ENCODE results near the gene SHLD1.

SHLD1 gene

GRCh38 chr20:5729348-5729747 lies 20.9 kb upstream of the SHLD1 start:
- Histone ChIP-seq H3K23ac (ENCODE audit: low read length in 2 of 2) (no peak overlapping the region), H3K4ac (ENCODE audit: low read depth in 1 of 2, low read length in 2 of 2) (no peak overlapping the region), H3K4me3 (ENCODE audit: insufficient read depth in 1 of 2, low read depth in 1 of 2, low read length in 2 of 2) (no peak overlapping the region), H4K91ac (ENCODE audit: low read length) (no peak overlapping the region), H2BK12ac (ENCODE audit: low read length in 2 of 2) (no peak overlapping the region), H4K8ac (ENCODE audit: low read length) (no peak overlapping the region), H2BK5ac (ENCODE audit: low read depth, low read length, poor library complexity, severe bottlenecking) (no peak overlapping the region), H2BK15ac (ENCODE audit: low read depth, poor library complexity, severe bottlenecking) (no peak overlapping the region), H2BK120ac (ENCODE audit: low read depth, low read length) (no peak overlapping the region), H3K9ac (ENCODE audit: low read length) (no peak overlapping the region), H3K79me1 (replicated peaks; ENCODE audit: low read length, poor library complexity, severe bottlenecking) (no peaks in the 10 kb centered on the region), H3K9me3 (ENCODE audit: control insufficient read depth, low read length) (peaks cover 5% of the 10 kb centered on the region), H3K27ac (ENCODE audit: low read length, poor library complexity, severe bottlenecking) (no peak overlapping the region), H3K36me3 (ENCODE audit: control insufficient read depth in 1 of 2, insufficient read depth in 2 of 2, low read depth in 1 of 2, low read length in 2 of 2) (no peaks in the 10 kb centered on the region), H3K4me2 (ENCODE audit: low read length, poor library complexity, severe bottlenecking) (no peak overlapping the region), H2AK5ac (ENCODE audit: low read length, severe bottlenecking) (no peak overlapping the region), H3K4me1 (ENCODE audit: control insufficient read depth, insufficient read depth, low read depth, low read length) (no peaks in the 10 kb centered on the region), H3K18ac (ENCODE audit: low read depth in 1 of 2, low read length in 2 of 2) (no peak overlapping the region), H2AFZ (ENCODE audit: low read depth, low read length) (no peak overlapping the region), H3K14ac (ENCODE audit: low read length in 2 of 2) (no peak overlapping the region), H3K27me3 (ENCODE audit: control insufficient read depth in 1 of 2, insufficient read depth in 1 of 2, low read length in 2 of 2) (peaks cover 0 to 9% of the 10 kb centered on the region in 2 experiments)
- peak; percentile 80 for DNase-seq
- WGBS: 7% methylated on average over 1 of the region's 2 CpGs

DNA sequence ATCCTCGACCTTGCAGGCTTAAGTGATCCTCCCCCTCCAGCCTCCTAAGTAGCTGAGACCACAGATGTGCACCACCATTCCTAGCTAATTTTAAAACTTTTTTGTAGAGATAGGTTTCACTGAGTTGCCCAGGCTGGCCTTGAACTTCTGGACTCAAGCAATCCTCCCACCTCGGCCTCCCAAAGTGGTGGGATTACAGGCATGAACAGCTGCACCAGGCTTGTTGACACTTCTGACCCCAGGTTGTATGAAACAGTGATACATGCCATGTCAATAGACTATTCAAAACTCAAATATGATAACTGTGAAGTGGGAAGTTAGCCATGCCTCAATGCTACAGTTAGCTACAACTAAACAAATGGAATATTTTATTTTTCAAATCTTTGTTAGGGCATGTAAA lies 20.1 kb upstream of the SHLD1 start:
- Histone ChIP-seq H2AFZ (ENCODE audit: low read depth, low read length) (no peak overlapping the region), H3K9ac (ENCODE audit: low read length) (no peak overlapping the region), H3K27ac (ENCODE audit: low read length, poor library complexity, severe bottlenecking) (no peak overlapping the region), H3K4ac (ENCODE audit: low read depth in 1 of 2, low read length in 2 of 2) (no peak overlapping the region), H3K9me3 (ENCODE audit: control insufficient read depth, low read length) (peaks cover 5% of the 10 kb centered on the region), H2BK120ac (ENCODE audit: low read depth, low read length) (no peak overlapping the region), H3K23ac (ENCODE audit: low read length in 2 of 2) (no peak overlapping the region), H2BK5ac (ENCODE audit: low read depth, low read length, poor library complexity, severe bottlenecking) (no peak overlapping the region), H3K18ac (ENCODE audit: low read depth in 1 of 2, low read length in 2 of 2) (no peak overlapping the region), H2AK5ac (ENCODE audit: low read length, severe bottlenecking) (no peak overlapping the region), H3K4me1 (ENCODE audit: control insufficient read depth, insufficient read depth, low read depth, low read length) (no peaks in the 10 kb centered on the region), H3K4me2 (ENCODE audit: low read length, poor library complexity, severe bottlenecking) (no peak overlapping the region), H3K79me1 (replicated peaks; ENCODE audit: low read length, poor library complexity, severe bottlenecking) (no peaks in the 10 kb centered on the region), H3K4me3 (ENCODE audit: insufficient read depth in 1 of 2, low read depth in 1 of 2, low read length in 2 of 2) (no peak overlapping the region), H4K91ac (ENCODE audit: low read length) (peak overlapping the region; percentile 4), H2BK15ac (ENCODE audit: low read depth, poor library complexity, severe bottlenecking) (peak overlapping the region; percentile 2), H4K8ac (ENCODE audit: low read length) (no peak overlapping the region), H3K36me3 (ENCODE audit: control insufficient read depth in 1 of 2, insufficient read depth in 2 of 2, low read depth in 1 of 2, low read length in 2 of 2) (no peaks in the 10 kb centered on the region), H2BK12ac (ENCODE audit: low read length in 2 of 2) (no peak overlapping the region), H3K27me3 (ENCODE audit: control insufficient read depth in 1 of 2, insufficient read depth in 1 of 2, low read length in 2 of 2) (peaks cover 0 to 9% of the 10 kb centered on the region in 2 experiments), H3K14ac (ENCODE audit: low read length in 2 of 2) (no peak overlapping the region)
- DNase-seq: no peak
- WGBS: 56% methylated on average over 2 of the region's 2 CpGs

- H3K4ac ChIP-seq (ENCODE audit: low read depth in 1 of 2, low read length in 2 of 2): no peak overlapping the region
- no peak overlapping the region for H4K8ac ChIP-seq (ENCODE audit: low read length)
- H2BK12ac ChIP-seq (ENCODE audit: low read length in 2 of 2): no peak overlapping the region
- H2AFZ ChIP-seq (ENCODE audit: low read depth, low read length): no peak overlapping the region
- no peak overlapping the region for H3K23ac ChIP-seq (ENCODE audit: low read length in 2 of 2)
- no peaks in the 10 kb centered on the region for H3K79me1 ChIP-seq (replicated peaks; ENCODE audit: low read length, poor library complexity, severe bottlenecking)
- peaks cover 0 to 13% of the 10 kb centered on the region in 2 experiments for H3K27me3 ChIP-seq (ENCODE audit: control insufficient read depth in 1 of 2, insufficient read depth in 1 of 2, low read length in 2 of 2)
- H2BK120ac ChIP-seq (ENCODE audit: low read depth, low read length): no peak overlapping the region
- peak overlapping the region; percentile 35 for H4K91ac ChIP-seq (ENCODE audit: low read length)
- WGBS: 84% methylated on average over 4 of the region's 6 CpGs
- H3K18ac ChIP-seq (ENCODE audit: low read depth in 1 of 2, low read length in 2 of 2): peak overlapping the region in 1 of 2 experiments; percentile 29
- H3K4me3 ChIP-seq (ENCODE audit: insufficient read depth in 1 of 2, low read depth in 1 of 2, low read length in 2 of 2): no peak overlapping the region
- no peak overlapping the region for H2BK5ac ChIP-seq (ENCODE audit: low read depth, low read length, poor library complexity, severe bottlenecking)
- H3K14ac ChIP-seq (ENCODE audit: low read length in 2 of 2): no peak overlapping the region
- no peaks in the 10 kb centered on the region for H3K36me3 ChIP-seq (ENCODE audit: control insufficient read depth in 1 of 2, insufficient read depth in 2 of 2, low read depth in 1 of 2, low read length in 2 of 2)
- H3K4me1 ChIP-seq (ENCODE audit: control insufficient read depth, insufficient read depth, low read depth, low read length): no peaks in the 10 kb centered on the region
- no peak for DNase-seq
- H3K9ac ChIP-seq (ENCODE audit: low read length): no peak overlapping the region
- no peak overlapping the region for H2AK5ac ChIP-seq (ENCODE audit: low read length, severe bottlenecking)
- H3K9me3 ChIP-seq (ENCODE audit: control insufficient read depth, low read length): peaks cover 4% of the 10 kb centered on the region
- peak overlapping the region; percentile 23 for H2BK15ac ChIP-seq (ENCODE audit: low read depth, poor library complexity, severe bottlenecking)
- H3K4me2 ChIP-seq (ENCODE audit: low read length, poor library complexity, severe bottlenecking): no peak overlapping the region
- H3K27ac ChIP-seq (ENCODE audit: low read length, poor library complexity, severe bottlenecking): no peak overlapping the region
These were observed 18.3 kb upstream of the SHLD1 start for GRCh38 chr20:5731753-5732366.

- Histone ChIP-seq H2AK5ac (ENCODE audit: low read length, severe bottlenecking) (no peak overlapping the region), H2BK120ac (ENCODE audit: low read depth, low read length) (no peak overlapping the region), H3K27me3 (ENCODE audit: control insufficient read depth in 1 of 2, insufficient read depth in 1 of 2, low read length in 2 of 2) (peaks cover 0 to 21% of the 10 kb centered on the region in 2 experiments), H3K9ac (ENCODE audit: low read length) (peak overlapping the region; percentile 11), H3K36me3 (ENCODE audit: control insufficient read depth in 1 of 2, insufficient read depth in 2 of 2, low read depth in 1 of 2, low read length in 2 of 2) (no peaks in the 10 kb centered on the region), H3K79me1 (replicated peaks; ENCODE audit: low read length, poor library complexity, severe bottlenecking) (no peaks in the 10 kb centered on the region), H3K4me1 (ENCODE audit: control insufficient read depth, insufficient read depth, low read depth, low read length) (no peaks in the 10 kb centered on the region), H3K4ac (ENCODE audit: low read depth in 1 of 2, low read length in 2 of 2) (no peak overlapping the region), H3K23ac (ENCODE audit: low read length in 2 of 2) (no peak overlapping the region), H2AFZ (ENCODE audit: low read depth, low read length) (no peak overlapping the region), H2BK12ac (ENCODE audit: low read length in 2 of 2) (no peak overlapping the region), H4K91ac (ENCODE audit: low read length) (no peak overlapping the region), H3K4me3 (ENCODE audit: insufficient read depth in 1 of 2, low read depth in 1 of 2, low read length in 2 of 2) (no peak overlapping the region), H3K27ac (ENCODE audit: low read length, poor library complexity, severe bottlenecking) (no peak overlapping the region), H4K8ac (ENCODE audit: low read length) (no peak overlapping the region), H3K4me2 (ENCODE audit: low read length, poor library complexity, severe bottlenecking) (no peak overlapping the region), H2BK5ac (ENCODE audit: low read depth, low read length, poor library complexity, severe bottlenecking) (no peak overlapping the region), H3K9me3 (ENCODE audit: control insufficient read depth, low read length) (no peaks in the 10 kb centered on the region), H3K18ac (ENCODE audit: low read depth in 1 of 2, low read length in 2 of 2) (no peak overlapping the region), H3K14ac (ENCODE audit: low read length in 2 of 2) (no peak overlapping the region), H2BK15ac (ENCODE audit: low read depth, poor library complexity, severe bottlenecking) (no peak overlapping the region)
- 44% methylated on average over 1 of the region's 1 CpG for WGBS
- DNase-seq: no peak
These were observed 15.6 kb upstream of the SHLD1 start for GRCh38 chr20:5734602-5735001.

All from mesenchymal stem cell (in vitro differentiated cells and primary cell).